HG03432 (cell line): ENCODE data around the gene BCOR.

Experiments
- ATAC-seq: cut with Tn5 transposase; IDR thresholded peaks from one replicate; pipeline ENCODE4 v1.9.1; 2021; ENCODE audit warnings: mild to moderate bottlenecking, moderate library complexity; ENCODE audit not compliant: unreplicated experiment

The BCOR gene

DNA sequence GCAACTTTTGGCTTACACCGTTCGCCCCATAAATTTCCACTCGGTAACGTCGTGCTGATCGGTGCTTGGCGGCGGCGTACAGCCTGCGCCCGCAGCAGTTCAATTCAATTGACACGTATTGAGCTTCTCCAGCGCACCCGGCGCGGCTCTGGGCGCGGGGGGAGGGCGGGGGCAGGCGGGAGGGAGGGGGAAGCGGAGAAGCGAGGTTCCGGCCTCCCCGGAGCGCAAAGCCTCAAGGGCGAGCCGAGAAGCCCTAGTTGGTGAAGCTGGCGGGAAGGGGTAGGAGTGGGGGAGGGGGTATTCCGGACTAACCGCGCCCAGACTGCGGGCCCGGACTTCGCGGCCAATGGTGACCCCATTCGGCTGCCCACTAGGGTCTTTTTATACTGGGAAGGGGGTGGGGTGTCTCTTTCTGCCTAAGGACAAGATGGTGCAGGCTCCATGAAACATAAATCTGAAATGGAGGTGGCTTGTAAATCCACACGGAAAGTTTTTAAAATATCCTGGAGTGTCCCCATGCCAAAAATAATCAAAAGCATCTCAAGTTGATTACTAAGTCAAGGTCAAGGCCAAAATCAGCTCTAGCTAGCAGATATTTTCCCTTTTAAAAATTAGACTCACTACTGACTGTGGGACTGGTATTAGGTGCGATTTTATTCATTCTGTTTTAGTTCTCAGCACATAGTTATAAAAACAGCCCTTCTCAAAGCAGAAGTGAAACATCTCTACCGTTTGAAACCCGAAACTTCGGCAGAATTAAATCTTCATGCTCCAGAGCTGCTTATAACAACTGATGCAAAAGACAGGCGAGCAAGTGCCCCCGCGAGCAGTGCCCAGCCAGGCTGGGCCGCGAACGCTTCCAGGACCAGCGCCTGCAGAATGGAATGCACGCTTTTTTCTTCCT lies 1.5 kb upstream of the BCOR start:
- peak; percentile 43 for ATAC-seq

- ATAC-seq = peak; percentile 25
Observed at GRCh38 chrX:40098264-40099054, 701 bp upstream of the BCOR start.

GRCh38 chrX:40097141-40097503 lies 636 bp downstream of the BCOR start:
- ATAC-seq = no peak

DNA sequence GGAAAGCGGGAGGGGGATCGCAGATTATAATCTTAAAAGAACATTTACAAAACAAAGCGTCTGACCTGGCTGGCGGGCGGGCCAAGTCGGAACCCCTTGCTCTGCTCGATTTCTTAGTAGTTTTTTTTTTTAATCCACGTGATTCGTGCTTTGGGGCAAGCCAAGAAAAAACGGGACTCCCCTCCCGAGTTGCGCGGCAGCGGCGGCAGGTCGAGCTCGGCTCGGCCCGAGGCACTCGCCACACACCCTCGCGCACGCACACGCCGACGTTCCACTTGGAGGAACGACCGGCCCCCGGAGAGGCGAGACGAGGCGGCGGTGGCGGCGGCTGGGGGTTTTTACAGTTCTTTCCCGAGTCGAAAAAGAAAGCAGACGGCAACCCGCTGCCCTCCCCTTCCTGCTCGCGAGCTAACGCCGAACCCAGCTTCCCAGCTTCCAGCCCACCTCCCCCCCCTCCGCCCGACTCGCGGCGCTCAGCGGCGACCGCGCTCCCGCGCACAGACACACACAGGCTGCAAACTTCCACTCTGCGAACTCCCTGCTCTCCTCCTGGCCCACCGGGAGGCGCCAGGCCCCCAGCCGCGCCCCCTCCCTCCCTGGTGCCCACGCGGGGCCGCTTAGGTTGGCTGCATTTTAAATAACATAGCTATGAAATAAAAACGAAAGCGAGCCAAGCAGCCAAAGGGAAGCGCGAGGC lies 1.2 kb downstream of the BCOR start:
- ATAC-seq = no peak

- no peak for ATAC-seq
Observed at GRCh38 chrX:40095583-40096394, 2.0 kb downstream of the BCOR start.

DNA sequence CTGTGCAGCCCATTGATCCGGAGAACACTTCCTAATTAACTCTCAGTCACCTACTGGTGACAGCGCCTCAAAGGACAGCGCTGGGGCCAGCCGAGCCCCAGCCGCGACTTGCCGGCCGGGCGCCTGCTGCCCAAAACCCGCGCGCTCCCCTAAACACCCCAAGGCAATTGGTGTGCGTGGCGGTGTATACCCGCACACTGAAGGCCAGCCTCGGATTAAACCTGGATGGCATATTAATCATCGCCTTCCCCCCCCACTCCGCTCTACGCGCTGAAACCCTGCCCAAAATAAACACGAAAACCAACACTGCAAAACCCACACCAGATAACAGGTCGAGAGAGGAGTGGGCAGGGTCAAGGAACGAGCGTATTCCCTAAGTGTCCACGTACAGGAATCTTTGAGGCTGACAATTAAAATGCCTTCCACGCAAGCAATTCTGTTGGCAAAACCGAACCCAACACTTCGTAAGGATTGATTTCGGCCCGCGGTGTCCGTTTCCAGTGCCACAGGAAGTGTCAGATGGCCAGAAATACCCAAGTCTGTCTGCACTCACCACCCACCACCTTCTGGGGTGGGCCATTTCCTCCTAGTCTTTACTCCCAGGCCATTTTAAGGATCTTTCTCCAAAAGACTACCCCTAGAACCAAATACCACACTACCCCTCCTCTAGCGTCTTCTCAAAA lies 2.7 kb downstream of the BCOR start:
- no peak for ATAC-seq

DNA sequence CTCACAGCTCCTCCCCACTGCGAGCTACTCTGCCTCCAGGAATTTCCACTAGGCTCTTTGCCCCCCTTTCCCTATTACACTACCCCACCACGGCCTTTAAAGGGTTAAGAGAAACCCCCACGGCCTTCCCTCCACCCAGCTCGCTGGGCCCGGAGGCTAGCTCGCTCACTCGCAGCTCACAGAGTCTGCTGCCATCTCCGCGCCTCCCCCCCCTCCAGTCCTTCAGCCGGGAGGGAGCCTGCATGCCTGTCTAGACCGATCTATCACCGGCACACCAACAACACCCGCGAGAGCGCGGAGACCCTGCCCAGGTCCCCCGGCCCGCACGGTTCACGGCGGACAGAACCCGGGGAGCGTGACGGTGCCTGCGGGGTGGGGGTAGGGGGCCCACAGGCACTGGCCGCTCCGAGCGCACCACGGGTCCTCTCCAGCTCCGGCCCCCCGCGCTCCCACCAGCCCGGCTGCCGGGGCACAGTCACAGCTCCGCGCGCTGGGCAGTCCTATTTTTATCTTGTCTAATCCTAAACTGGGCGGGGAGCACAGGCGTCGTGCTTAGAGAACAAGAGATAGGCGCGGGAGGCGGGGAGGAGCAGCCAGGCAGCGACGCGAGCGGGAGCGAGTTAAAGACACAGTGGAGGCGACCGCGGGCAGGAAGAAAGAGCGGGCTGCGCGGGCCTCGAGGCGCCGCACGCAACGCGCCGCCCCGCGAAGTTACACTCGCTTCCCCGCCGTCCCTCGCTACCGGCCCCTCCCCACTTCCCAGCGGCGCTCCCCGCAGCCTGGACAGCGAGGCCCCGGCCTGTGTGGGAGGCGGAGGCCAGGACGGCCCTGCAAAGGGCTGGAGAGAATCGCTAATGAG lies 3.5 kb downstream of the BCOR start:
- ATAC-seq = no peak

- ATAC-seq = no peak
Observed at GRCh38 chrX:40093586-40093985, 4.2 kb downstream of the BCOR start.

DNA sequence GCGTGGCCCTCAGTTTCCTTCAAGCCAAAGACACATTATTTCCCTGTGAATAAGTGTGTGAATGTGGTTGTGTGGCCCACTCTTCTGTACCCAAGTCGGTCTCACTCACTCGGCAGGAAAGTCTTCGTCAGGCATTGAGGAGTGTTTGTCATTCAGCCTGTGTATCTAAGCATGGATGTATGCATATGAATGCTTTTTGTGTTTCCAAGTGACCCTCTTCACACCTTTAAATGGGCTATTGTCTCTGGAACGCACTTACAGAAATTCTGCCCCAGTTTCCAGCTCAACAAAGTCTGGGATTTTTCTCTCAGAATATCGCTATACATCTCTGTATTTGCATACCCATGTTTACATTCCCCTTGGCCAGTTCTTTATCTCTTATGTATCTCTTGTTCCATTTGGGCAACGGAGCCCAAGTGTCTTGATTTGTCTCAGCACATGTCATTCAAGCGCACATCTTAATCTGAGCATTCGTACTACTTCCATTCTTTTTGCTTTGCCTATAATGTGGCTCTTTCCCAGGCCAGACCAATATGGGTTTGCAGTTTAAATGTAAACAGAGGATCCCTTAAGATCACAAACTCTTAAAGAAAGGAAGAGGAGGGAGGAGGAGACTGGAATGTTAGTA lies 4.8 kb downstream of the BCOR start:
- no peak for ATAC-seq

DNA sequence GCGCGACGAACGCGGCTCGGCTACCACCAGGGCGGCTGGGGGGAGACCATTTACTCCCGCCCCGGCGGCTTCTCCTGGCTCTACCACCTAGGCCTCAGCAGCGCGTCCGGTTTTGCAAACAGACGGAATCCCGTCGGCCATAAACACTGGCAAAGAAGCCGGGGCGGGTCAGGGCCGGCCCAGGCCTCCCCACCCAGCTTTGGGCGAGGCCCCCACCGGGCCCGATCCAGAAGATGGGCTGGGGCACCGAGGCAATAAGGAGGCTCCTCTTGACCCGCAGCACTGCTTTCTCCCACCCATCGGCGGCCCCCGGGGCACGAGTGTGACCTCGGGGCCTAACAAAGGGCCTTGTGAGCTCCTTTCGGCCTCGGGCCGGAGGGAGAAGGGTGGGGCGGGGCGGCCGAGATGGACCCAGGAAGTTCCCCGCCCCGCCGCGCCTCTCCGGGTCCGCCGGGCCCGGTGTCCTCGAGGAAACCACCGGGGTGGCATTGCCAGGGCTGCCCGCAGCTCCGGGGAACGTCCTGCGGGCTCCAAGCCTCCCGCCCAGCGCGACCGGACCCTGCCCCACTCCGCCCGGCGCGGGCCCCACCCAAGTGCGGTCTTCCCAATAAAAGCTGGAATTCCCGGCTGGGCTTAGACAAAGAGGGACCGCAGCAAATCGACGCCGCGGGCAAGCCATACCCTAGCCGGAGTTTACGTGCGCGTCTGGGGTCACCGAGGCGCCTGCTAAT lies 5.9 kb downstream of the BCOR start:
- no peak for ATAC-seq

GRCh38 chrX:40090961-40091360 lies 6.8 kb downstream of the BCOR start:
- no peak for ATAC-seq

DNA sequence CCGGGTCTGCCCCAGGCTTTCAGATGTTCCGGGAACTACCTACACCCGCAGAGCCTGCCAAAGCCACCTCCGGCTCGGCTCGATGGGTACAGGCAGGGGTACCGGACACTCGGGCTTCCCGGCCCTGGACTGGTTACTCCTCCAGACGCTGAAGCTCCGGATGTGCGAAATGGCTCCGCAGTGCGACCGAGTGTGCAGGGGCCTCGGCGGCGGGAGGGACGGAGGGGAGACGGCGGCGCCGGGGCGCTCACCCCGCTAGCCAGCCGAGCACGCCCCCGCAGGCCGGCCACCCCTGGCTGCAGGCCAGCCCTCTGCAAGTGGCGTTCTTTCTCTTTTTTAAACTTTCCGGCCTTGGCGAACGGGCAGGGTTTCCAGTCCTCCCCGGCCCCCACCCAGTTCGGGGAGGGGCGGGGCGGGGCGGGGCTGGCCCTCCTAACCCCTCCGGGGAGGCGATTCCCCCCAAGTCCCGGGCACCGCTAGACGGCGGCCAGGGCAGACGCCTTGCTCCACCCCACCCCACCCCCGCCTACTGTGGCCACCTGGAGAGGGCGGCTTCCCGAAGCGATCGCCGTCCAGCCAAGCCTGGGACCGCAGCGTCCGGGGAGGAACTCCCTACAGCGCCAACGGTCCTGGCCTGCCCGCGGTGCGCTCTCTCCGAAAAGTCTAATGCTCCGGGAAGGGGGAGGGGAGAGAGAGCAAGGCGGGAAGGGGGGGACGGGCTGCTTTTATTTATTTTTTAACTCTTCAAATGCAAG lies 7.5 kb downstream of the BCOR start:
- no peak for ATAC-seq

GRCh38 chrX:40088803-40089540 lies 8.8 kb downstream of the BCOR start:
- ATAC-seq = no peak

GRCh38 chrX:40088299-40088625 lies 9.5 kb downstream of the BCOR start:
- ATAC-seq = no peak

GRCh38 chrX:40087425-40088298 lies 10.1 kb downstream of the BCOR start:
- no peak for ATAC-seq
